CMK (cell line): Measurements from ENCODE around the gene PSMA2.
"Not testable (repeated sequence)": the region's sequence is repeated elsewhere in the genome, so short reads cannot be mapped to it uniquely, and the experiment has no call there.

ENCODE experiments used
- DNase-seq: peaks from one replicate; pipeline ENCODE4 v3.0.0-alpha.2; 2010; ENCODE audit warnings: low read depth

PSMA2 gene

DNA sequence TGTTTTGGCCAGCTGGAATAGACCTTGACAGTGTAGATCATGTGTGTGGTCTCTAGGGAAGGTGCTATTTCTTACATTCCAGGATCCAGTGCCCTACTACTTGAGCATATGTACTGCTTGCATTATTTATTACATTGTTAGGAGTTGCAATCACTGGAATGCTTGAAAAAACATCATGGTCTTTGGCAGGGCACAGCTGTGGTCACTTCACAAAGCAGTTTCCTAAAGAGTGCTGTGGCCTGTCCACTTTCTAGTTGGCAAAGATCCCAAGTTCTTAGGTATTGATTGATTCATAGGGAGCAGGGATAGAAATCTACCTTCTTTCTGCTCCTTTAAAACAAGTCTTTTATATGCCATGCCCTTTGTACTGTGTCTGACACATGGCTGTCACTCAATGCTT lies 24.7 kb downstream of the PSMA2 start:
- DNase-seq, result no peak

DNA sequence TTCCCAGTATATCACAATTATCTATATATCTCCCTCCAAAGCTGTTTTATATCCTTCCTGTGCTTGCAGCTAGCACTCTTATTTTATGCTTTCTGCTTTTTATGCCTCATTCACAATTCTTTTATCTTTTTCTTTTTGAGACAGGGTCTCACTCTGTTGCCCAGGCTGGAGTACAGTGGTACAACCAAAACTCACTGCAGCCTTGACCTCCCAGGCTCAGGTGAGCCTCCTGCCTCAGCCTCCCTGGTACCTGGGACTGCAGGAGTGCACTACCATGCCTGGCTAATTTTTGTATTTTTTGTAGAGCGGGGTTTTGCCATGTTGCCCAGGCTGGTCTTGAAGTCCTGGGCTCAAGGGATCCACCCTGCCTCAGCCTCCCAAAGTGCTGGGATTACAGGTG lies 25.8 kb downstream of the PSMA2 start:
- DNase-seq, result no peak

GRCh38 chr7:42902331-42902730 lies 29.6 kb downstream of the PSMA2 start:
- DNase-seq, result no peak

DNA sequence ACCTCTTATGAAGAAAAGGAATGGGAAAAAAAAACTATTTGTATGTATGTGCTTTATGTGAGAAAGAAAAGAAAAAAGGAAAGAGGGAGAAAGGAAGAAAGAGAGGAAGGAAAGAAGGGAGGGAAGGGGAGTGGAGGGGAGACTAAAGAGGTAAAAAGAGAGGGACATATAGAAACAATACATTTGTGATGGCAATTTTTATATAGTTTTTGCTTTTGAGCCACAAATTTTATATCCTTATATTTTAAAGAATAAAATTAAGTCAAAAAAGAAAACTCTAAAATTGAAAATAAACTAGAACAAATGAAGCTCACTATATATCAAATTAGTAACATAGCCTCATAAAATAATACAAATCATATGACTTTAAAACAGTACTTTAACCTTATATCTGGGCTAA lies 31.1 kb downstream of the PSMA2 start:
- no peak for DNase-seq

DNA sequence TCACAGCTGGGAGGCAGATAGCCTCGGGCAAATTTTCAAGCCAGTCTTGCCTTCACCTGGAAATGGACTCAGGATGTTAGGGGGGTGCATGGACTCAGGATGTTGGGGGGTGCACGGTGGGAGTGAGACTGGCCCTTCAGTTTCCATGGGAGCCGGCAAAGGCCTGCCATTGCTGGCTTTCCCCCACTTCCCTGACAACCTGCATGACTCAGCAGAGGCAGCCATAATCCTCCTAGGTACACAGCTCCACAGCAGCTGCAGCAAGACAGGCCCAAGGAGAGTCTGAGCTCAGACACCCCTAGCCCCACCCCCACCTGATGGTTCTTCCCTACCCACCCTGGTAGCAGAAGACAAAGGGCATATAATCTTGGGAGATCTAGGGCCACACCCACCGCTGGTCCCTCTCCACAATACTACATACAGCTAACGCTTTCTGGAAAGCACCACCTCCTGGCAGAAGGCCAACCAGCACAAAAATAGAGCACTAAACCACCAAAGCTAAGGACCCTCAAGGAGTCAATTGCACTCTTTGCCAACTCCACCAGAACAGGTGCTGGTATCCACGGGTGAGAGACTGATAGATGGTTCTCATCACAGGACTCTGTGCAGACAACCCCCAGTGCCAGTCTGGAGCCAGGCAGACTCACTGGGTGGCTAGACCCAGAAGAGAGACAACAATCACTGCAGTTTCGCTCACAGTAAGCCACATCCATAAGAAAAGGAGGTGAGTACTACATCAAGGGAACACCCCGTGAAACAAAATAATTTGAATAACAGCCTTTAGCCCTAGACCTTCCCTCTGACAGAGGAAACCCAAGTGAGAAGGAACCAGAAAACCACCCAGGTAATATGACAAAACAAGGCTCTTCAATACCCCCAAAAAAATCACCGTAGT lies 38.4 kb downstream of the PSMA2 start:
- no peak for DNase-seq

DNA sequence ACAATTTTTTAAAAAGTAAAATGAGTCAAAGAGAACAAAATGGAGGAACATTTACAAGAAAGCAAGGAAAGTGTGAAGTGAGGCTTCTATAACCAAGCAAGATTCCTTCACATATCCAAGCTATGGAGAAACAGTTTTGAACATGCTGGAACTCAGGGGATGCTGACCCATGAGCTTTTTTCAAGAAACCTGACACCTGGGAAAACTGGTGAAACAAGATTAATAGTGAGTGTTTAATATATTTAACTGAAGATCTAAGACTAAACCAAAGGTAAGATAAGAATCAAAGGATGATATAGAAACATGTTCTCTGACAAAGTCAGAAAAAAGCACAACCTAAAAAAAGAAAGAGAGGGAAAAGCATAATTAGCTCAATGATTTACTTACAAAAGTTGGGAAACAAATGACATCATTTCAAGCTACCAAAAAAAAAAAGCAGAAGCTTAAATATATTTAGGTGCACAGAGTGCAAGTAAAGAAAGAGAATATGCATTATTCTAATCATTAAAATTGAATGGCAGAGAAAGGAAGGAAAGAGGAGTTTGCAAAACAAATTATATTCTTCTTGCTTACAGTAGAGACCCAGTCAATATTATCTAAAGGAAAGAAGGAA lies 45.0 kb downstream of the PSMA2 start:
- no peak for DNase-seq

DNA sequence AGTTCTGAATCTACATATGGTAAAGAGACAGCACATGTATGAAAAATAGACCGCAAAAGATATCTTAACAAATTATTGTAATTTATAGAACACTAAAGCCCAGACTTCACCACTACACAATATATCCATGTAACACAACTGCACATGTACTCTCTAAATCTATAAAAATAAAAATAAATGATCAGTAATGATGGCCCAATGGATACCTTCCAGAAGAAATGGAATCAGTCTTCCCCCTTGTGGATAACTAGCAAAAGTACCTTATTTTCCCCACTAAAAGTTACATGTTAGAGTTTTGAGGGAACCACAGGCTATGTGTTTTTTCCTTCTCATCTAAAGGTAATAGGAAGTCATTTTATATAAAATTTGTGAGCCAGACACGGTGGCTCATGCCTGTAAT lies 45.8 kb downstream of the PSMA2 start:
- DNase-seq, result no peak

- DNase-seq, result not testable (repeated sequence)
Measured at GRCh38 chr7:42885183-42885582, 46.8 kb downstream of the PSMA2 start.

DNA sequence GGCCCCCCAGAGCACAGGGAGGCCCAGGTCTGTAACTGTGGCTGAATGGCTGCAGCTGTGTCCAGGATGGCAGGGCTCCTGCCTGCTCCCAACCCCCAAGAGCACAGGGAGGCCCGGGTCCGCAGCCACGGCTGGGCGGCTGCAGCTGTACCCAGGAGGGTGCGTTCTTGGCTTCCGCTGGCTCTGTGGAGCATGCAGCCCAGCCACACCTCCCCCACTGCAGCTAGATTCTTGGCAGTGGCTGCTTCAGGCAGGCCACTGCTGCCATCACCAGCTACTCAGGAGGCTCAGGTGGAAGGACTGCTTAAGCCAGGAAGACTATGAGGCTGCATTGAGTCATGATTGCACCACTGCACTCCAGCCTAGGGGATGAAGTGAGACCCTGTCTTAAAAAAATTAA lies 48.0 kb downstream of the PSMA2 start:
- DNase-seq, result no peak

DNA sequence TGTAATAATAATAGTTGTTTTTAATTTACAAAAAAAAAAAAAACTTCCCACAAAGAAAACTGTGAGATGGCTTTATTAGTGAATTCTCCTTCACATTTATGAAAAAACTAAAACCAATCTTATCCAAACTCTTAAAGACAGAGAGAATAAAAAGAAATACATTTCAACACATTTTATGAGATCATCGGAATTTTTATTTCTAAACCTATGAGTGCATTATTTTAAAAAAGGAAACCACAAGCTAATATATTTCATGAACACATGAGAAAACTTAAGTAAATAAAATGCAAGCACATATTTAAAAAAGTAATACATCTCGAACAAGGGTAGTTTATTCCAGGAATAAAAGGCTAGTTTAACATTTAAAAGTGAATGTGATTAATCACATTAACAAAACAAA lies 51.6 kb downstream of the PSMA2 start:
- DNase-seq, result no peak

DNA sequence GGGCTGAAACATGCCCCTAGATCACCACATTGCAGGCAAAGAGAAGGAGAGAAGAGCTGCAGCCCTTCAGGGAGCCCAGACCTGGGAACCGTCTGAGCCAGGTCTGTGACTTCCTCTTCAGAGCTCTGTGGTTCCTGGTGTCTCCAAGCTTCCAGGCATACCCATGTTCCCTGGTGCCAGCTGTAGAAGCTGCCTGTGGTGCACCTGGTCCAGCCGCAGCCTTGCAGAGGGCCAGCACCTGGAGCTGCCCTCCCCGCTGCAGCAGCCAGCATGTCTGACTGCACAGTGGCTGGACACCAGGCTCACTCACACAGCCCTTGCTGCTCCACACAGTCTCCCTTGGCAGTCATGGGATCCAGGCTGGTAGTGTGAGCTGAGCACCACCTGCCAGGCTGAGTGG lies 53.7 kb downstream of the PSMA2 start:
- DNase-seq, result no peak

- no peak for DNase-seq
Measured at GRCh38 chr7:42877862-42878261, 54.1 kb downstream of the PSMA2 start.

- no peak for DNase-seq
Measured at GRCh38 chr7:42876182-42877068, 55.5 kb downstream of the PSMA2 start.

GRCh38 chr7:42869131-42870020 lies 62.6 kb downstream of the PSMA2 start:
- DNase-seq, result no peak

- no peak for DNase-seq
Measured at GRCh38 chr7:42868480-42868879, 63.5 kb downstream of the PSMA2 start.
